HEK293 (cell line): ENCODE measurements around the gene TXNDC15.
"Not testable (repeated sequence)": the region's sequence is repeated elsewhere in the genome, so short reads cannot be mapped to it uniquely, and the experiment has no call there.

Experiments
- CTCF ChIA-PET: fragments of 350-600 bp; formaldehyde crosslinking; extraction: SDS; loops from one replicate; lab custom pipeline; 2021; ENCODE audit warnings: antibody characterized with exemption; lab: Yijun Ruan, JAX
- POLR2A ChIA-PET: fragments of 300-600 bp; formaldehyde crosslinking; extraction: SDS; loops from one replicate; lab custom pipeline; 2020; ENCODE audit warnings: antibody characterized with exemption, inconsistent platforms; lab: Yijun Ruan, JAX
- H3K27ac ChIP-seq: fragments of 200-500 bp; sonication (Bioruptor generic); 2 replicates; pipeline ENCODE4 v1.5.1; 2014; ENCODE audit warnings: low read depth, low read length, control low read depth, inconsistent platforms; ENCODE audit errors: extremely low read depth
- H3K36me3 ChIP-seq, 2 experiments: fragments of 200-500 bp in 1 of 2; sonication (Bioruptor generic) in 1 of 2; 1 replicate in 1 of 2; 2 replicates in 1 of 2; pipeline ENCODE4 v1.5.1; 2014 to 2017; ENCODE audit warnings: inconsistent platforms in 2 of 2, low read length in 2 of 2; ENCODE audit not compliant: control insufficient read depth in 2 of 2, insufficient read depth in 1 of 2
- H3K4me1 ChIP-seq: fragments of 200-500 bp; sonication (Bioruptor generic); 2 replicates; pipeline ENCODE4 v1.5.1; 2014; ENCODE audit warnings: mild to moderate bottlenecking, low read length, inconsistent platforms; ENCODE audit not compliant: control insufficient read depth, insufficient read depth
- H3K4me3 ChIP-seq: 2 replicates; pipeline ENCODE4 v1.5.1; 2011; ENCODE audit warnings: low read depth, mild to moderate bottlenecking, control low read depth, low read length, moderate library complexity
- H3K9me3 ChIP-seq: fragments of 200-500 bp; sonication (Bioruptor generic); 2 replicates; pipeline ENCODE4 v1.5.1; 2014; ENCODE audit warnings: low read depth, low read length, inconsistent platforms; ENCODE audit not compliant: control insufficient read depth, insufficient read depth
- GFI1B ChIP-seq: fragments of 450-650 bp; formaldehyde crosslinking; IDR thresholded peaks from 2 replicates; pipeline ENCODE4 v1.5.1; 2016; ENCODE audit warnings: missing biosample characterization, missing genetic modification characterization
- KLF10 ChIP-seq: fragments of 450-650 bp; IDR thresholded peaks from 2 replicates; pipeline ENCODE4 v1.5.1; 2018; ENCODE audit warnings: missing biosample characterization, mild to moderate bottlenecking, missing genetic modification characterization
- RBAK ChIP-seq: fragments of 450-650 bp; formaldehyde crosslinking; IDR thresholded peaks from 2 replicates; pipeline ENCODE4 v1.5.1; 2016; ENCODE audit warnings: missing biosample characterization, missing genetic modification characterization
- ZIC2 ChIP-seq: fragments of 450-650 bp; formaldehyde crosslinking; IDR thresholded peaks from 2 replicates; pipeline ENCODE4 v1.5.1; 2016; ENCODE audit warnings: missing biosample characterization, missing genetic modification characterization
- ZNF121 ChIP-seq: fragments of 450-650 bp; formaldehyde crosslinking; IDR thresholded peaks from 2 replicates; pipeline ENCODE4 v1.5.1; 2016; ENCODE audit warnings: missing biosample characterization, missing genetic modification characterization
- ZNF132 ChIP-seq: fragments of 450-650 bp; formaldehyde crosslinking; IDR thresholded peaks from 2 replicates; pipeline ENCODE4 v1.5.1; 2017; ENCODE audit warnings: missing biosample characterization, missing genetic modification characterization, borderline replicate concordance
- ZNF211 ChIP-seq: fragments of 450-650 bp; formaldehyde crosslinking; IDR thresholded peaks from 2 replicates; pipeline ENCODE4 v1.5.1; 2016; ENCODE audit warnings: low read depth, missing biosample characterization, missing genetic modification characterization
- ZNF341 ChIP-seq: fragments of 450-650 bp; formaldehyde crosslinking; IDR thresholded peaks from 2 replicates; pipeline ENCODE4; 2016; ENCODE audit warnings: low read depth, missing biosample characterization, missing genetic modification characterization
- ZNF354C ChIP-seq: fragments of 450-650 bp; formaldehyde crosslinking; IDR thresholded peaks from 2 replicates; pipeline ENCODE4 v1.5.1; 2016; ENCODE audit warnings: missing biosample characterization, missing genetic modification characterization, low read depth, borderline replicate concordance
- ZNF555 ChIP-seq: fragments of 450-650 bp; formaldehyde crosslinking; conservative IDR thresholded peaks from 2 replicates; pipeline ENCODE4 v1.5.1; 2017; ENCODE audit warnings: missing biosample characterization, mild to moderate bottlenecking, missing genetic modification characterization, inconsistent platforms
- ZNF658 ChIP-seq: fragments of 450-650 bp; formaldehyde crosslinking; IDR thresholded peaks from 2 replicates; pipeline ENCODE4; 2016; ENCODE audit warnings: missing biosample characterization, missing genetic modification characterization
- TF ChIP-seq, protein P1 (sequence below): fragments of 450-650 bp; formaldehyde crosslinking; IDR thresholded peaks from 2 replicates; pipeline ENCODE4 v1.5.1; 2016; ENCODE audit warnings: missing biosample characterization, missing genetic modification characterization
- TF ChIP-seq, protein P2 (sequence below): fragments of 450-650 bp; formaldehyde crosslinking; IDR thresholded peaks from 2 replicates; pipeline ENCODE4 v1.5.1; 2016; ENCODE audit warnings: missing biosample characterization, missing genetic modification characterization
- TF ChIP-seq, protein P3 (sequence below): sonication (generic); formaldehyde crosslinking; IDR thresholded peaks from 2 replicates; pipeline ENCODE4 v1.8.1; 2022; ENCODE audit warnings: mild to moderate bottlenecking, moderate library complexity, missing genetic modification reagents
- TF ChIP-seq, protein P4 (sequence below): fragments of 450-650 bp; formaldehyde crosslinking; IDR thresholded peaks from 2 replicates; pipeline ENCODE4 v1.5.1; 2016; ENCODE audit warnings: missing biosample characterization, missing genetic modification characterization, borderline replicate concordance
- TF ChIP-seq, protein P5 (sequence below): fragments of 450-650 bp; formaldehyde crosslinking; IDR thresholded peaks from 2 replicates; pipeline ENCODE4 v1.5.1; 2016; ENCODE audit warnings: missing biosample characterization, missing genetic modification characterization
- TF ChIP-seq, protein P6 (sequence below): fragments of 450-650 bp; formaldehyde crosslinking; IDR thresholded peaks from 2 replicates; pipeline ENCODE4 v1.5.1; 2016; ENCODE audit warnings: missing biosample characterization, missing genetic modification characterization

Gene TXNDC15

DNA sequence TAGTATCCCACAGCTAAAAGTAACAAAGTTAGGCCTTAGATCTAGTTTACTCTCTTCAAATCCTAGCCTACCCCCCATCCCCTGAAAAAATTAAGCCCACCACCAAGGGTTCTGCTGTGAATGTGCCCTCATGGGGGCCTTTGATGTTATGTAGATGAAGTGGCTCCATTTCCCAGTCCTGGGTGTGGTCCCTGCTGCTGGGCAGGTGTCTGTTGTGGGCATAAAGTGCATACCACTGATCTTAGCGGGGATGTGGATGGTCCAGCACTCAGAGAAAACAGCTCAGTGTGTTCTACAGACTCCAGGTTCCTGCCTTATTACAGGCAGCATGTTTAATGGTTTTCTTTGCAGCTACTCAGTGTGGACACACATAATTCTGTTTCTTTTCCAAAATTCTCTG is 32.6 kb downstream of the TXNDC15 start (continued):
- TF ChIP-seq, protein P1, sequence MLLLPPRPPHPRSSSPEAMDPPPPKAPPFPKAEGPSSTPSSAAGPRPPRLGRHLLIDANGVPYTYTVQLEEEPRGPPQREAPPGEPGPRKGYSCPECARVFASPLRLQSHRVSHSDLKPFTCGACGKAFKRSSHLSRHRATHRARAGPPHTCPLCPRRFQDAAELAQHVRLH, result no peak
- TF ChIP-seq, protein P2, sequence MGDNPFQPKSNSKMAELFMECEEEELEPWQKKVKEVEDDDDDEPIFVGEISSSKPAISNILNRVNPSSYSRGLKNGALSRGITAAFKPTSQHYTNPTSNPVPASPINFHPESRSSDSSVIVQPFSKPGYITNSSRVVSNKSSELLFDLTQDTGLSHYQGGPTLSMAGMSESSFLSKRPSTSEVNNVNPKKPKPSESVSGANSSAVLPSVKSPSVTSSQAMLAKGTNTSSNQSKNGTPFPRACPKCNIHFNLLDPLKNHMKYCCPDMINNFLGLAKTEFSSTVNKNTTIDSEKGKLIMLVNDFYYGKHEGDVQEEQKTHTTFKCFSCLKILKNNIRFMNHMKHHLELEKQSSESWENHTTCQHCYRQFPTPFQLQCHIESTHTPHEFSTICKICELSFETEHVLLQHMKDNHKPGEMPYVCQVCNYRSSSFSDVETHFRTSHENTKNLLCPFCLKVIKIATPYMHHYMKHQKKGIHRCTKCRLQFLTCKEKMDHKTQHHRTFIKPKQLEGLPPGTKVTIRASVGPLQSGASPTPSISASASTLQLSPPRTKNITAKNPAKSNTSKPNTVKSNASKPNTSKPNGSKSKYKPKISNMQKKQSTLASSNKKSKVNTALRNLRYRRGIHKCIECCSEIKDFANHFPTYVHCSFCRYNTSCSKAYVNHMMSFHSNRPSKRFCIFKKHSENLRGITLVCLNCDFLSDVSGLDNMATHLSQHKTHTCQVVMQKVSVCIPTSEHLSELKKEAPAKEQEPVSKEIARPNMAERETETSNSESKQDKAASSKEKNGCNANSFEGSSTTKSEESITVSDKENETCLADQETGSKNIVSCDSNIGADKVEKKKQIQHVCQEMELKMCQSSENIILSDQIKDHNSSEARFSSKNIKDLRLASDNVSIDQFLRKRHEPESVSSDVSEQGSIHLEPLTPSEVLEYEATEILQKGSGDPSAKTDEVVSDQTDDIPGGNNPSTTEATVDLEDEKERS (tag by site-specific recombination), result no peak

DNA sequence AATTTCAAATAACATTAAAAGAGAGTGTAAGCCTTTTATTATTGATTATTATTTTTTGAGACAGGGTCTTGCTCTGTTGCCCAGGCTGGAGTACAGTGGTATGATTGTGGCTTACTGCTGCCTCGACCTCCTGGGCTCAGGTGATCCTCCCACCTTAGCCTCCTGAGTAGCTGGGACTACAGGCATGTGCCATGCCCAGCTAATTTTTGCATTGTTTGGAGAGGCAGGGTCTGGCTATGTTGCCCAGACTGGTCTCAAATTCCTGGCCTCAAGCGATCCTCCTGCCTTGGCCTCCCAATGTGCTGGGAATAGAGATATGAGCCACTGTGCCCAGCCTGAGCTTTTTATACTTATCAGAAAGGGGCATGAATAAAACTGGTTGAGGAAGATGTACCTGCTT is 36.6 kb downstream of the TXNDC15 start:
- H3K4me1 ChIP-seq, POLR2A ChIA-PET, H3K4me3 ChIP-seq, H3K9me3 ChIP-seq, H3K27ac ChIP-seq, CTCF ChIA-PET: not testable (repeated sequence)
- peak; percentile 94 for TF ChIP-seq ZNF121 (tag by site-specific recombination)
- H3K36me3 ChIP-seq, result peaks cover 6 to 45% of the 10 kb centered on the region in 2 experiments; a peak in 2 of 3 replicates

DNA sequence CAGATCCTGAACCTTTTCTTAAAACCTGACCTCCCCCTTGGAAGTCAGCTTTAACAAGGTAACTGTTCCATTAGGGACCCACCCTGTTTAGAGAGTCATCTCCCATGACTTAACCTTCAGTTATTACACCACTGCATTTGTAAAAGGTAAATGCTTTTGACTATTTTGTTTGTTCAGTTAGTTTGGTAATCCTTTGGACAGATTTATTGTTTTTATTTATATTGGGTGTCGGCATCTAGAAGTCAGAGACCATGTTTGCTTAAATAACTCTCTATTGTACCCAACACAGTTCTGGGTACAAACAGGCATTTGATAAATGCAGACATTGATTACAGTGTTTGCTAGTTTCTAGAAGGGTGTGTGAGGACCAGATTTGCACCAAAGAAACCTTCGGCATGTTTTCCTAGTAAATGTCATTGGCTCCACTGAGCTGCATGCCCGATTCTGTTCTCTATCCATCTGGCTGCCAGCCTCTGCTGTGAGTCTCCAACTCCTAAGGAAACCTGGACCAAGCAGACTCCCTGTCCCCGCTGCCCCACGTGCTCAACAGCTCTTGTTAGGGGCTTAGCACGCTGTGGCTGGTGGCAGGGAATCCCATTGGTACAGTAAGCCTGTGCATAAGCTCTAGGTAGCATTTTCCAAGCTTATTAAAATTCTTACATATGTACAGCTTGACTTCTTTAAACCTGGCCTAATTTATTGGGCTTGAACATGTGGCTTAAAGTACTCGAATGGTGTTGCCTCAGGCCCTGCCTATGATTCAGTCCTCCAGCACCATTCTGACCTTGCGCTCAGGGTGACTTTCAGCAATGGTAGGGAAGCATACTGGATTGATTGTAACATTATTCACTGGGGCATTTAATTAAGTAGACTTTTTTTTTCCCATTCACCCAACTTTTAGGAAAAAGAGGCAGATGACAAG is 37.4 kb downstream of the TXNDC15 start:
- Histone ChIP-seq H3K36me3 (peaks cover 6 to 43% of the 10 kb centered on the region in 2 experiments; a peak in 2 of 3 replicates), H3K4me3 (no peak overlapping the region), H3K27ac (no peak overlapping the region), H3K9me3 (no peaks in the 10 kb centered on the region), H3K4me1 (no peaks in the 10 kb centered on the region)
- POLR2A ChIA-PET, result no interaction called here
- CTCF ChIA-PET, result no interaction called here
- TF ChIP-seq ZNF341 (no peak), KLF10 (tag by site-specific recombination) (no peak), ZIC2 (tag by site-specific recombination) (no peak), ZNF132 (no peak), ZNF555 (no peak), ZNF658 (no peak), GFI1B (tag by site-specific recombination) (no peak), RBAK (no peak), ZNF211 (tag by site-specific recombination) (no peak), ZNF354C (tag by site-specific recombination) (no peak)
- TF ChIP-seq, protein P3, sequence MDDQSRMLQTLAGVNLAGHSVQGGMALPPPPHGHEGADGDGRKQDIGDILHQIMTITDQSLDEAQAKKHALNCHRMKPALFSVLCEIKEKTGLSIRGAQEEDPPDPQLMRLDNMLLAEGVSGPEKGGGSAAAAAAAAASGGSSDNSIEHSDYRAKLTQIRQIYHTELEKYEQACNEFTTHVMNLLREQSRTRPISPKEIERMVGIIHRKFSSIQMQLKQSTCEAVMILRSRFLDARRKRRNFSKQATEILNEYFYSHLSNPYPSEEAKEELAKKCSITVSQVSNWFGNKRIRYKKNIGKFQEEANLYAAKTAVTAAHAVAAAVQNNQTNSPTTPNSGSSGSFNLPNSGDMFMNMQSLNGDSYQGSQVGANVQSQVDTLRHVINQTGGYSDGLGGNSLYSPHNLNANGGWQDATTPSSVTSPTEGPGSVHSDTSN (CRISPR knock-in tag), result no peak
- TF ChIP-seq, protein P4, sequence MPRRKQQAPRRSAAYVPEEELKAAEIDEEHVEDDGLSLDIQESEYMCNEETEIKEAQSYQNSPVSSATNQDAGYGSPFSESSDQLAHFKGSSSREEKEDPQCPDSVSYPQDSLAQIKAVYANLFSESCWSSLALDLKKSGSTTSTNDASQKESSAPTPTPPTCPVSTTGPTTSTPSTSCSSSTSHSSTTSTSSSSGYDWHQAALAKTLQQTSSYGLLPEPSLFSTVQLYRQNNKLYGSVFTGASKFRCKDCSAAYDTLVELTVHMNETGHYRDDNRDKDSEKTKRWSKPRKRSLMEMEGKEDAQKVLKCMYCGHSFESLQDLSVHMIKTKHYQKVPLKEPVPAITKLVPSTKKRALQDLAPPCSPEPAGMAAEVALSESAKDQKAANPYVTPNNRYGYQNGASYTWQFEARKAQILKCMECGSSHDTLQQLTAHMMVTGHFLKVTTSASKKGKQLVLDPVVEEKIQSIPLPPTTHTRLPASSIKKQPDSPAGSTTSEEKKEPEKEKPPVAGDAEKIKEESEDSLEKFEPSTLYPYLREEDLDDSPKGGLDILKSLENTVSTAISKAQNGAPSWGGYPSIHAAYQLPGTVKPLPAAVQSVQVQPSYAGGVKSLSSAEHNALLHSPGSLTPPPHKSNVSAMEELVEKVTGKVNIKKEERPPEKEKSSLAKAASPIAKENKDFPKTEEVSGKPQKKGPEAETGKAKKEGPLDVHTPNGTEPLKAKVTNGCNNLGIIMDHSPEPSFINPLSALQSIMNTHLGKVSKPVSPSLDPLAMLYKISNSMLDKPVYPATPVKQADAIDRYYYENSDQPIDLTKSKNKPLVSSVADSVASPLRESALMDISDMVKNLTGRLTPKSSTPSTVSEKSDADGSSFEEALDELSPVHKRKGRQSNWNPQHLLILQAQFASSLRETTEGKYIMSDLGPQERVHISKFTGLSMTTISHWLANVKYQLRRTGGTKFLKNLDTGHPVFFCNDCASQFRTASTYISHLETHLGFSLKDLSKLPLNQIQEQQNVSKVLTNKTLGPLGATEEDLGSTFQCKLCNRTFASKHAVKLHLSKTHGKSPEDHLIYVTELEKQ, result no peak
- TF ChIP-seq, protein P5, sequence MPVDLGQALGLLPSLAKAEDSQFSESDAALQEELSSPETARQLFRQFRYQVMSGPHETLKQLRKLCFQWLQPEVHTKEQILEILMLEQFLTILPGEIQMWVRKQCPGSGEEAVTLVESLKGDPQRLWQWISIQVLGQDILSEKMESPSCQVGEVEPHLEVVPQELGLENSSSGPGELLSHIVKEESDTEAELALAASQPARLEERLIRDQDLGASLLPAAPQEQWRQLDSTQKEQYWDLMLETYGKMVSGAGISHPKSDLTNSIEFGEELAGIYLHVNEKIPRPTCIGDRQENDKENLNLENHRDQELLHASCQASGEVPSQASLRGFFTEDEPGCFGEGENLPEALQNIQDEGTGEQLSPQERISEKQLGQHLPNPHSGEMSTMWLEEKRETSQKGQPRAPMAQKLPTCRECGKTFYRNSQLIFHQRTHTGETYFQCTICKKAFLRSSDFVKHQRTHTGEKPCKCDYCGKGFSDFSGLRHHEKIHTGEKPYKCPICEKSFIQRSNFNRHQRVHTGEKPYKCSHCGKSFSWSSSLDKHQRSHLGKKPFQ, result no peak
- TF ChIP-seq, protein P6, sequence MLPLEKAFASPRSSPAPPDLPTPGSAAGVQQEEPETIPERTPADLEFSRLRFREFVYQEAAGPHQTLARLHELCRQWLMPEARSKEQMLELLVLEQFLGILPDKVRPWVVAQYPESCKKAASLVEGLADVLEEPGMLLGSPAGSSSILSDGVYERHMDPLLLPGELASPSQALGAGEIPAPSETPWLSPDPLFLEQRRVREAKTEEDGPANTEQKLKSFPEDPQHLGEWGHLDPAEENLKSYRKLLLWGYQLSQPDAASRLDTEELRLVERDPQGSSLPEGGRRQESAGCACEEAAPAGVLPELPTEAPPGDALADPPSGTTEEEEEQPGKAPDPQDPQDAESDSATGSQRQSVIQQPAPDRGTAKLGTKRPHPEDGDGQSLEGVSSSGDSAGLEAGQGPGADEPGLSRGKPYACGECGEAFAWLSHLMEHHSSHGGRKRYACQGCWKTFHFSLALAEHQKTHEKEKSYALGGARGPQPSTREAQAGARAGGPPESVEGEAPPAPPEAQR (tag by site-specific recombination), result no peak
